GM12873 (cell line): ENCODE data around the gene MTMR3.

Experiments used
- TF ChIP-seq, protein P1 (sequence below): IDR thresholded peaks from 2 replicates; pipeline ENCODE4 v1.5.1; 2012; ENCODE audit warnings: low read depth, mild to moderate bottlenecking, moderate library complexity, low read length, control low read depth; ENCODE audit not compliant: insufficient read depth; ENCODE audit errors: missing control alignments

Gene MTMR3

DNA sequence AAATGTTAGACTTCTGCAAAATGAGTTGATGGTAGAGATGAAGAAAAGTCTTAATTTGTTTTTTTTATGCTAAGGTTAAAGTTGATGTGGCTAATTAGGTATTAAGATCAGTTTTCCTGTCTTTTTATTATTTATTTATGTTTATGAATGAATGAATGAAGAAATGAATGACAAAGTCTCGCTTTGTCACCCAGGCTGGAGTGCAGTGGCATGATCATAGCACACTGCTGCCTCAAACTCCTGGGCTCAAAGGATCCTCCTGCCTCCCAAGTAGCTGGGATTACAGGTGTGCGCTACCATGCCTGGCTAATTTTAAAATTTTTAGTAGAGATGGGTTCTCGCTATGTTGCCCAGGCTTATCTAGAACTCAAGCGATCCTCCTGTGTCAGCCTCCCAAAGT, 29.2 kb downstream of the MTMR3 start:
- TF ChIP-seq, protein P1, sequence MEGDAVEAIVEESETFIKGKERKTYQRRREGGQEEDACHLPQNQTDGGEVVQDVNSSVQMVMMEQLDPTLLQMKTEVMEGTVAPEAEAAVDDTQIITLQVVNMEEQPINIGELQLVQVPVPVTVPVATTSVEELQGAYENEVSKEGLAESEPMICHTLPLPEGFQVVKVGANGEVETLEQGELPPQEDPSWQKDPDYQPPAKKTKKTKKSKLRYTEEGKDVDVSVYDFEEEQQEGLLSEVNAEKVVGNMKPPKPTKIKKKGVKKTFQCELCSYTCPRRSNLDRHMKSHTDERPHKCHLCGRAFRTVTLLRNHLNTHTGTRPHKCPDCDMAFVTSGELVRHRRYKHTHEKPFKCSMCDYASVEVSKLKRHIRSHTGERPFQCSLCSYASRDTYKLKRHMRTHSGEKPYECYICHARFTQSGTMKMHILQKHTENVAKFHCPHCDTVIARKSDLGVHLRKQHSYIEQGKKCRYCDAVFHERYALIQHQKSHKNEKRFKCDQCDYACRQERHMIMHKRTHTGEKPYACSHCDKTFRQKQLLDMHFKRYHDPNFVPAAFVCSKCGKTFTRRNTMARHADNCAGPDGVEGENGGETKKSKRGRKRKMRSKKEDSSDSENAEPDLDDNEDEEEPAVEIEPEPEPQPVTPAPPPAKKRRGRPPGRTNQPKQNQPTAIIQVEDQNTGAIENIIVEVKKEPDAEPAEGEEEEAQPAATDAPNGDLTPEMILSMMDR, result no peak

DNA sequence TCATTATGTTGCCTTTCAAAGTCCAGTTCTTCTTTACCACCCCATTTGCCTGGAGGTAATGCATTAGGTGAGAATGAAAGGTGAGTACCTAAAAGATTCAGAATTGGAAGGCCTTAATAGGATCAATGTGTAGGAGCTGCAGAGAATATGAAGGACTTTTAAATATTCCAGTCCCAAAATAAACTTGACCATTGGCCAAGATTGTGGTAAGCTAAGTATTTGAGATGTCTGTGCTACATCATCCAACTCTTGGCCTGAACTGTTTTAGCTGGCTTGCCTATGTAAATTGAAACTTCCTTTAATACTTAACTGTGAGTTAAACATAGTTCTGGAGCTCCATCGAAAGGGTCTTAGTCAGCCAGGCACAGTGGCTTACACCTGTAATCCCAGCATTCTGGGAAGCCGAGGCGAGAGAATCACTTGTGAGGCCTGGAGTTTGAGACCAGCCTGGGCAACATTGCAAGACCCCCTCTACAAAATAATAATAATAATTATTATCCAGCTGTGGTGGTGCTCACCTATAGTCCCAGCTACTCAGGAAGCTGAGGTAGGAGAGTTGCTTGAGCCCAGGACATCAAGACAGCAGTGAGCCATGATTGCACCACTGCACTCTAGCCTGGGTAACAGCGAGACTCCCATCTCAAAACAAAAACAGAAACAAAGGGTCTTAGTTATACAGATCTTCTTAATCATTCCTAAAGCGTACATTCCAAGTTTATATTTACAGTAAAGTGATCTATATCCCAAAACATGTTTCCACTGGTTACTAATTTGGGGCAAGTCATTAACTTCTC, 29.8 kb downstream of the MTMR3 start:
- TF ChIP-seq, protein P1, result no peak

DNA sequence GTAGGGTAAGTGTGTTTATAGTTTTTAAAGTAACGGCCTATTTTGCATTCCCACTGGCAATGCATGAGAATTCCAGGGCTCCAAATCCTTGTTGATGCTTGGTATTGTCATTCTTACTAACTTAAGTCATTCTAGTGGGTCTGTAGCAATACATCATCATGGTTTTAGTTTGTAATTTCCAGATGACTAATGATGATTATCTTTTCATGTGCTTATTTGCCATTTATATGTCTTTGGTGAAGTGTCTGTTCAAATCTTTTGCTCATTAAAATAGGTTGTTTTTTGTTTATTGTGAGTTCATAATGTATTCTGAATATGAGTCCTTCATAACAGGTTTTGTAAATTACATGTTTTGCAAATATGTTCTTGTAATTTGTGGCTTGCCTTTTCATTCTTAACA, 31.2 kb downstream of the MTMR3 start:
- TF ChIP-seq, protein P1, result no peak

DNA sequence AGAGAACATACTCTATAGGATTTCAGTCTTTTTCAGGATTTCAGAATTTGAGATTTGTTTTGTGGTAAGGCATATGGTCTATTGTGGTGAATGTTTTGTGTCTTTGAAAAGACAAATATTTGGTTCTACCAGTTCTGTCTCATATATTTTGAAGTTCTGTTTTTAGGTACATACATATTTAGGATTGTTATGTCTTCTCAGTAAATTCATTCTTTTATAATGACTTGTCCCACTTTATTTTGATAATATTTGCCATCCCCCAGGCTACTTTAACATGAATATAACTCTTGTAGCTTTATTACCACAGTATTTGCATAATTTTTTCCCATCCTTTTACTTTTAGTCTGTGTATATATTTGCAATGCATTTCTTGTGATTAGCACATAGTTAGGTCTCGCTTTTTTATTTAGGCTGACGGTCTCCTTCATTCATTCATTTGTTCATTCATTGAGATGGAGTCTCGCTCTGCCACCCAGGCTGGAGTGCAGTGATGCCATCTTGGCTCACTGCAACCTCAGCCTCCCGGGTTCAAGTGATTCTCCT, 32.1 kb downstream of the MTMR3 start:
- TF ChIP-seq, protein P1, result no peak

DNA sequence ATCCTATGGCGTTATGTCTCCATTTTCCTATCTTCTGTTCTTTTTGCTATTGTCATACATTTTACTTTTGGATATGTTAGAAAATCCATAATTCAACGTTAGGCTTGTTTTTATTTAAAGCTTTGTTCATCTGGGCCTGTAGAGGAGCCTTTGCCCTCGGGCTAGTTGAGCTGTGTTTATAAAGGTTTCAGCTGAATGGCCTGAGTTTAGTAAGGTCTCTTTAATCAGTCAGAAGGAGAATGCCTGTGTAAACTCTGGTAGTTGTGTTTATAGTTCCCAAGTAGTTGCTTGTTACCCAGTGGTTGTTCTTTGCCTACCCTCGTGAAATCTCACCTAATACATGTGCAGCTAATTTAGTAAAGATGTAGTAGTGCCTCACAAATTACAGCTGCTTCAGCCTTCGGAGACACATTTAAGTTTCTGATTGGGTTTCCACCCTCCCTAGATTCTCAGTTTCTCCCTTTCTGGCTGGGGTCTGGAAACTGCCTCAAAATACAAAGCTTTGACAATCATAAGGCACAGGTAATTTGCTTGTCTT, 33.1 kb downstream of the MTMR3 start:
- TF ChIP-seq, protein P1, result no peak

DNA sequence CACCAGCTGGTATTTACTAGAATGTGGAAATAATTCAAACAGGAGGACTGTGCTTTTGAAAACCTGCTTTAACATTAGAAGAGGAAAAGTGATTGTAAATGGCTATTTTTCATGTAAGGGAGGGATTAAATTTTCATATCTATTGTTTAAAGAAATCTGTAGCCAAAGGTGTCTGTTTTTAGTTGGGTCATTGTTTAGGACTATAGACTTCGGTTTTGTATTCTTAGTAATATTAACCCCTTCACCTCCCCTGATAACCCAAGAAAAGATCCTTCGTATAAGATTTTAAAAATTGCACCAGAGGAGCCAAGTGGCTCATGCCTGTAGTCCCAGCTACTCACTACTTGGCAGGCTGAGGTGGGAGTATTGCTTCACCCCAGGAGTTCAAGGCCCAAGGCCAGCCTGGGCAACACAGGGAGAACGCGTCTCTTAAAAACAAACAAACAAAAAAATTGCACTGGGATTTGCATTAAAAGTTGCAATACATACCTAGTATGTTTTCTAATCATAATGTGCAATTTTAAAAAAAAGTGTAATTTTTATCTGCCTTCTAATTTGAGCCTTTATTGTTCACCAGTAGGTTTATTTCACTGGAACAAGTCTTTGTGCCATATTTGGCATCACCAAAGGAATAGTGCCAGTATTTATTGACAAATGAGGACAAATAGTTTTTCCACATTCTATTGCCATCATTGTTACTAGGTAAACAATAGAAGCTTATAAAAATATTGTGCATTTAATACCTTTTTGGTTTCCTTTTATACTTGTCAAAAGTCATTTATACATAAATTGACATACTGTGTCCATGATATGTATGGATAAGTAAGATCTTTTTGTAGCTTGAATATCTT, 34.3 kb downstream of the MTMR3 start:
- TF ChIP-seq, protein P1, result no peak

DNA sequence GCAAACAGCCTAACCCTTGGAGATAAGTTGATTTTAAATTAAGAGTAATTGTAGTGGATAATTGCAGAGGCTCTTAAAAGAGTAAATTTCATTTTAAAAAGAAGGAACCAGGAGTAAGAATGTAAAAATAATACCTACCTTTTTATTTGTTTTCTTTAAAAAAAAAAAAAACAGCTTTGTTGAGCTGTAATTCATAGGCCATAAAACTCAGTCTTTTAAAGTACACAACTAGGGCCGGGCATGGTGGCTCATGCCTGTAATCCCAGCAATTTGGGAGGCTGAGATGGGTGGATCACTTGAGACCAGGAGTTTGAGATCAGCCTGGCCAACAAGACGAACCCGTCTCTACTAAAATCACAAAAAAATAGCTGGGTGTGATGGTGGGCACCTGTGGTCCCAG, 42.4 kb downstream of the MTMR3 start:
- TF ChIP-seq, protein P1, result no peak
